Bladder microvascular endothelial cell (primary cell): ENCODE measurements around the gene PTGFRN. TPM values are rescaled to one million over a fixed set of nuclear protein-coding genes. Genes with fewer than 3 reads are reported as not detected.

Experiments used
- total RNA-seq: library from RNA; depleted of rRNA; stranded (reverse); fragments of >200 nt; gene quantifications from 2 replicates; pipeline ENCODE4 v1.2.3, GENCODE V29; 2014

Gene PTGFRN
- 2.3 and 142 TPM in 2 replicates for total RNA-seq

DNA sequence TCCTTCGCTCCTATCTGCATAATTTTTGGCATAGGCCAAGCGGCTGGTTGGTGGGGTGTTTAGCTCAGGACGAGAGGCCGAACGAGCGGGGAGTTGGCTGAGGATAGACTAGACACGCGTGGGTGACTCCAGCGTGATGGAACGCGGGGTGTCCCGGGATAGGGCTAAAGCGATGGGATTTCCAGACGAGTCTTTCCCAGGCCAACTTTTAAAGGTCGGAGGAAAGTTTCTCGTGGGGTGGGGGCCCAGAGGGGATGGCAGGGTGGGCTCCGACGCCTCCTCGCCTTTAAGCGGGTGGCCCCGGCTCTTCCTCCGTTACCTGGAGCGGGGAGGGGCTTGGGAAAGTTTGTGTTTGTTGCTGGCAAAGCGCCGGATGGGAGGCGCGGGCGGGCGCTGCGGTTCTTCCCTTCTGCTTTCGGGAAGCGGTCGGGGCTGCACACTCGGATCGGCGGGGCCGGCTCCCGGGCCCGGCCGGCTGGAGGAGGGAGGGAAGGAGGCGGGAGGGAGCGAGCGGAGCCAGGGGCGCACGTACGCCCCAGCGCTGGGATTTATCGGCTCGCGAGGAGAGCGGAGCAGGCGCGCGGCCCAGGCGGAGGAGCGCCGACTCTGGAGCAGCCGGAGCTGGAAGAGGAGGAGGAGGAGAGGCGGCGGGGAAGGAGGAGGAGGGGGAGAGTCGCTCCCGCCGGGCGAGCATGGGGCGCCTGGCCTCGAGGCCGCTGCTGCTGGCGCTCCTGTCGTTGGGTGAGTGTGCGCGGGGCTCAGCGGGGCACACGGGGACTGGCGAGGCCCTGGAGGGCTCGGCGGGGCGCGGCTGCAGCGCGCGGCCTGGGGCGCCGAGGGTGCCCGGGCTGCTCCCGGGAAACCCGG lies at the start of gene PTGFRN:
Gene PTGFRN, plus strand, starts transcription at position 405 of the 867 bp plus-strand sequence. Its CDS starts 288 bp downstream, at position 693.

GRCh38 chr1:117001254-117001927 lies 91.7 kb downstream of the PTGFRN start, which contains the start of gene CD101:
Gene CD101 (plus strand): TSS chr1:117001760. CDS start chr1:117001818, 58 bp downstream.

Other genes starting within 250 kb of the PTGFRN start
- gene IGSF3, start 242.2 kb upstream of the PTGFRN start, total RNA-seq = 0.49 and 53.9 TPM in 2 replicates
- gene CD2, start 155.5 kb upstream of the PTGFRN start, total RNA-seq = not detected in 2 replicates
- gene CD101, start 91.8 kb downstream of the PTGFRN start, total RNA-seq = 0.44 TPM in 1 of 2 replicates, not detected in the other
- 10.8 and 21.2 TPM in 2 replicates for gene TTF2, start 150.4 kb downstream of the PTGFRN start, total RNA-seq
- gene TRIM45, start 211.8 kb downstream of the PTGFRN start, total RNA-seq = 0.65 and 1.3 TPM in 2 replicates